ENCODE data around the gene ERF.

The ERF gene

DNA sequence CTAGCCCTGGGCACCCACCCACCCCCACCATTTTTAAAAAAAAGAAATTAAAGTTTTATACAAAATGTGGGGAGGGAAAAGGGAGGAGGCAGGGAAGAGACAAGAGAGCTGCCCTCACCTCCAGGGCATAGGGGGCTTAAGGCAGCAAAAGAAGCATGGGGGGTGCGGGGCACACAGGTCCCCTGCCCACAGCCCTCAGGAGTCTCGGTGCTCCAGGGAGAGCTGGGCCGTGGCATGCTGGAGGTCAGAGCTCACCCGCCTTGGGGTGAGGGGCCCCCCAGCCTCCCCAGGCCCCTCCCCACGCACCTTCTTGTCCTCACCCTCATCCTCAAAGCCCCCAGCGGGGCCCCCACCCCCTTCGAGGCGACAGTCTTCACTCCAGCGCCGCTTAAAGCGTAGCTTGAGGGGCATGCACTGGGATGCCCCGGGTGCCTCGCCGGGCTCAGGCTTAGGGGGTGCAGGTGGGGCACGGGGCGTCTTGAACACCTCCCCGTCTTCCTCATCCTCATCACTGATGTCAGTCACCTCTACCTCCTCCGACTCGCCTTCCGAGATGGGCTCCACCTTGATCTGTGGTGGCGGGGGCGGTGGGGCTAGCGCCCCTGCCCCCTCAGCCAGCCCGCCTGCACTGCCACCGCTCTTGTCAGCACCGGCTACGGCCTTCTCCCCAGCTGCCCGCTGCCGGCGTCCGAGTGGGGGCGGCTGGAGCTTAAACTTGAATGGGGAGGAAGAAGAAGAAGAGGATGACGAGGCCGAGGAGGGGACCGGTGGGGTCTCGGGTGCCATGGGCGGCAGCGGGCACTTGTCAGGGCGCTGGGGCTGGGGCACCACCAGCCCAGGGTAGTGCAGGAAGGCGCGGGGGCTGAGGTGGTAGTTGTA lies 6.4 kb downstream of the ERF start:
- Histone ChIP-seq H3K4me2 (ENCODE audit: low read length, poor library complexity, severe bottlenecking) (no peak overlapping the region), H3K9me3 (ENCODE audit: control insufficient read depth, low read length) (no peaks in the 10 kb centered on the region)

DNA sequence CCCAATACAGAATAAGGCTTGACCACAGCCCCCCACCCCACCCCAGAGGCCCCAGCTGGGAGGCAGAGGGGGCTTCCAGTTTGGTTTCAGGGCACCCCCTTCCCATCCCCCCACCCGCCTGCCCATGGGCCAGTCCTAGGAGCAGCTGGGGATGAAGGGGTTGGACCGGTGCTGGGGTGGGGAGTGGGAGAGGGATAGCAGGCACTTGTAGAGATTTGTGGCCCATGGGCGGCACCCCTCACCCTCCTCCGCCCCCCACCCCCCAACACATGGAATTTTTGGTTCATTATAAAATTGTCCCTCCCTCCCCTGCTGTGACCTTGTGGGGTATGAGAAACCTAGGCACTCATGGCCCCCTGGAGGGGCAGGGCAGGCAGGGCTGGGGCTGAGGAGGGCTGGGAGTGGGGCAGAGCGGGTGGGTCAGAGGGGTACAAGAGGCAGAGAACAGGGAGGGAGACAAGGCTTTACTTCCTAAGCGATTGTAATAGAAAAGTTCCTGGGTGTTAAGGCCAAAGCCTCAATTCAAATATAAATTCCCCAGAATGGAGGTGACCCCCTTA lies 7.2 kb downstream of the ERF start:
- H3K18ac ChIP-seq (ENCODE audit: low read depth in 1 of 2, low read length in 2 of 2) = no peak overlapping the region
- no peak overlapping the region for H3K4me2 ChIP-seq (ENCODE audit: low read length, poor library complexity, severe bottlenecking)
- no peak overlapping the region for H2BK5ac ChIP-seq (ENCODE audit: low read depth, low read length, poor library complexity, severe bottlenecking)
- H3K4me1 ChIP-seq (ENCODE audit: control insufficient read depth, insufficient read depth, low read depth, low read length) = peaks cover 47% of the 10 kb centered on the region
- H3K36me3 ChIP-seq (ENCODE audit: control insufficient read depth in 1 of 2, insufficient read depth in 2 of 2, low read depth in 1 of 2, low read length in 2 of 2) = peaks cover 14 to 54% of the 10 kb centered on the region in 2 experiments
- no peak overlapping the region for H3K4ac ChIP-seq (ENCODE audit: low read depth in 1 of 2, low read length in 2 of 2)
- H3K14ac ChIP-seq (ENCODE audit: low read length in 2 of 2) = no peak overlapping the region
- H3K4me3 ChIP-seq (ENCODE audit: insufficient read depth in 1 of 2, low read depth in 1 of 2, low read length in 2 of 2) = no peak overlapping the region
- H2BK12ac ChIP-seq (ENCODE audit: low read length in 2 of 2) = no peak overlapping the region
- H2BK120ac ChIP-seq (ENCODE audit: low read depth, low read length) = no peak overlapping the region
- no peaks in the 10 kb centered on the region for H3K9me3 ChIP-seq (ENCODE audit: control insufficient read depth, low read length)
- peak overlapping the region; percentile 21 for H4K8ac ChIP-seq (ENCODE audit: low read length)
- no peak overlapping the region for H3K23ac ChIP-seq (ENCODE audit: low read length in 2 of 2)
- no peak overlapping the region for H3K27ac ChIP-seq (ENCODE audit: low read length, poor library complexity, severe bottlenecking)
- 88% methylated on average over 1 of the region's 6 CpGs for WGBS
- no peak overlapping the region for H2AK5ac ChIP-seq (ENCODE audit: low read length, severe bottlenecking)
- H2BK15ac ChIP-seq (ENCODE audit: low read depth, poor library complexity, severe bottlenecking) = peak overlapping the region; percentile 34
- no peak overlapping the region for H4K91ac ChIP-seq (ENCODE audit: low read length)
- H3K27me3 ChIP-seq (ENCODE audit: control insufficient read depth in 1 of 2, insufficient read depth in 1 of 2, low read length in 2 of 2) = no peaks in the 10 kb centered on the region
- H3K79me1 ChIP-seq (replicated peaks; ENCODE audit: low read length, poor library complexity, severe bottlenecking) = peaks cover 21% of the 10 kb centered on the region
- no peak for DNase-seq
- H3K9ac ChIP-seq (ENCODE audit: low read length) = peak overlapping the region; percentile 99
- no peak overlapping the region for H2AFZ ChIP-seq (ENCODE audit: low read depth, low read length)

More for the DNA sequence above, 6.4 kb downstream of the ERF start:
- Histone ChIP-seq H3K27me3 (ENCODE audit: control insufficient read depth in 1 of 2, insufficient read depth in 1 of 2, low read length in 2 of 2) (no peaks in the 10 kb centered on the region), H3K79me1 (replicated peaks; ENCODE audit: low read length, poor library complexity, severe bottlenecking) (peaks cover 21% of the 10 kb centered on the region), H3K14ac (ENCODE audit: low read length in 2 of 2) (no peak overlapping the region), H2BK5ac (ENCODE audit: low read depth, low read length, poor library complexity, severe bottlenecking) (no peak overlapping the region), H4K91ac (ENCODE audit: low read length) (no peak overlapping the region), H2BK120ac (ENCODE audit: low read depth, low read length) (peak overlapping the region; percentile 23), H3K27ac (ENCODE audit: low read length, poor library complexity, severe bottlenecking) (no peak overlapping the region), H3K18ac (ENCODE audit: low read depth in 1 of 2, low read length in 2 of 2) (no peak overlapping the region), H3K36me3 (ENCODE audit: control insufficient read depth in 1 of 2, insufficient read depth in 2 of 2, low read depth in 1 of 2, low read length in 2 of 2) (peaks cover 14 to 55% of the 10 kb centered on the region in 2 experiments), H2AK5ac (ENCODE audit: low read length, severe bottlenecking) (no peak overlapping the region), H2BK15ac (ENCODE audit: low read depth, poor library complexity, severe bottlenecking) (no peak overlapping the region), H3K23ac (ENCODE audit: low read length in 2 of 2) (no peak overlapping the region), H3K4ac (ENCODE audit: low read depth in 1 of 2, low read length in 2 of 2) (no peak overlapping the region), H3K4me1 (ENCODE audit: control insufficient read depth, insufficient read depth, low read depth, low read length) (peaks cover 48% of the 10 kb centered on the region), H3K9ac (ENCODE audit: low read length) (no peak overlapping the region), H4K8ac (ENCODE audit: low read length) (peak overlapping the region; percentile 49), H2AFZ (ENCODE audit: low read depth, low read length) (no peak overlapping the region), H2BK12ac (ENCODE audit: low read length in 2 of 2) (no peak overlapping the region), H3K4me3 (ENCODE audit: insufficient read depth in 1 of 2, low read depth in 1 of 2, low read length in 2 of 2) (peak overlapping the region in 1 of 2 experiments; percentile 20)
- no peak for DNase-seq
- 98% methylated on average over 41 of the region's 41 CpGs for WGBS

DNA sequence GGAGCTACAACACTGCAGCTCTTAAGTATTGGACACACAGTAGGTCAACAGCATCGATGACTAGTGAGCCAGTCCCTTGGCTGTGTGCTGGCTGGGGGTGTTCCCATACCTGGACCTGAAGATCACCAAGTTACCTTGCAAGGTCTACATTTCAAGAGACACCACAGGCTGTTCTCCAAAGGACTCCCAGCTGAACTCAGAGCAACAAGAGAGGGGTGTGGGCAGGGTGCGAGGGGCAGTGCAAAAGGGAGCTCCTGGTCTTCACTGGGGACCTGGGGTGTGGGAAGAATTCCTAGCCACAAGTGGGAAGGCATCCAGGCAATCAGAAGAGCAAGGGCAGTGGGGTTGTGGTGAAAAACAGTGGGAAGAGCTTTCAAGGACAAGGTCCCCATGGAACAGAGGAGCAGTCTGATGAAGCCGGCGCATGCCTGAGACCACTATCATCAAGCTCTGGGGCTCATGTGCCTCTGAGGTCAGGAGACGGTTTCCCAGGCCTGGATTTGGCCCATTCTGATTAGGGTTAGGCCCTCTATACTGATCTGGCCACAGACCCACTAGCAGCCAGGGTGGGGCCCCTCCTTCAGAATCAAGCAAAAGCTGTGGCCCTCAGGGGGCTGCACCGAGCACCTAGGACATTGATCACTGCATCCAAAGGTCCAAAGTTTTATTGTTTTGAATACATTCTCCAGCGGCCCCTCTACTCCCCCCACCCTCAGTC lies 7.8 kb downstream of the ERF start:
- Histone ChIP-seq H2AK5ac (ENCODE audit: low read length, severe bottlenecking) (peak overlapping the region; percentile 80), H3K4me2 (ENCODE audit: low read length, poor library complexity, severe bottlenecking) (no peak overlapping the region), H2BK5ac (ENCODE audit: low read depth, low read length, poor library complexity, severe bottlenecking) (no peak overlapping the region), H4K91ac (ENCODE audit: low read length) (peak overlapping the region; percentile 70), H3K23ac (ENCODE audit: low read length in 2 of 2) (peak overlapping the region in 1 of 2 experiments; percentile 2), H2BK12ac (ENCODE audit: low read length in 2 of 2) (peak overlapping the region in 1 of 2 experiments; percentile 38), H3K14ac (ENCODE audit: low read length in 2 of 2) (no peak overlapping the region), H3K79me1 (replicated peaks; ENCODE audit: low read length, poor library complexity, severe bottlenecking) (peaks cover 21% of the 10 kb centered on the region), H3K4me1 (ENCODE audit: control insufficient read depth, insufficient read depth, low read depth, low read length) (peaks cover 40% of the 10 kb centered on the region), H2AFZ (ENCODE audit: low read depth, low read length) (no peak overlapping the region), H3K9me3 (ENCODE audit: control insufficient read depth, low read length) (no peaks in the 10 kb centered on the region), H2BK15ac (ENCODE audit: low read depth, poor library complexity, severe bottlenecking) (no peak overlapping the region), H3K18ac (ENCODE audit: low read depth in 1 of 2, low read length in 2 of 2) (no peak overlapping the region), H3K36me3 (ENCODE audit: control insufficient read depth in 1 of 2, insufficient read depth in 2 of 2, low read depth in 1 of 2, low read length in 2 of 2) (peaks cover 14 to 50% of the 10 kb centered on the region in 2 experiments), H3K4ac (ENCODE audit: low read depth in 1 of 2, low read length in 2 of 2) (peak overlapping the region in 1 of 2 experiments; percentile 11), H3K9ac (ENCODE audit: low read length) (peak overlapping the region; percentile 99), H3K27ac (ENCODE audit: low read length, poor library complexity, severe bottlenecking) (peak overlapping the region; percentile 48), H2BK120ac (ENCODE audit: low read depth, low read length) (peak overlapping the region; percentile 8), H3K4me3 (ENCODE audit: insufficient read depth in 1 of 2, low read depth in 1 of 2, low read length in 2 of 2) (no peak overlapping the region), H3K27me3 (ENCODE audit: control insufficient read depth in 1 of 2, insufficient read depth in 1 of 2, low read length in 2 of 2) (no peaks in the 10 kb centered on the region), H4K8ac (ENCODE audit: low read length) (peak overlapping the region; percentile 85)
- DNase-seq = peak; percentile 24
- 94% methylated on average over 7 of the region's 7 CpGs for WGBS

Data from mesenchymal stem cell (in vitro differentiated cells and primary cell).